Retinal pigment epithelial cell (primary cell): ENCODE results near the gene DNAJC5.
"Not testable (repeated sequence)": the region's sequence is repeated elsewhere in the genome, so short reads cannot be mapped to it uniquely, and the experiment has no call there.

Experiments
- DNase-seq: peaks from one replicate; pipeline ENCODE4 v3.0.0-alpha.2; 2010; ENCODE audit warnings: low read depth
- H3K4me3 ChIP-seq: 2 replicates; pipeline ENCODE4 v1.5.1; 2011; ENCODE audit warnings: mild to moderate bottlenecking, low read length, control low read depth, moderate library complexity
- CTCF ChIP-seq: conservative IDR thresholded peaks from 2 replicates; pipeline ENCODE4 v1.5.1; 2011; ENCODE audit warnings: low read depth, low read length, control low read depth, inconsistent platforms

The DNAJC5 gene

GRCh38 chr20:63876489-63877036 is 18.4 kb upstream of the DNAJC5 start:
- DNase-seq = no peak
- no peak overlapping the region for H3K4me3 ChIP-seq
- no peak for TF ChIP-seq CTCF

- TF ChIP-seq CTCF = no peak
These were observed 17.0 kb upstream of the DNAJC5 start for GRCh38 chr20:63877755-63878470.

GRCh38 chr20:63878899-63879663 is 15.8 kb upstream of the DNAJC5 start:
- no peak for TF ChIP-seq CTCF
- DNase-seq = no peak
- no peak overlapping the region for H3K4me3 ChIP-seq

More at GRCh38 chr20:63877755-63878470, 17.0 kb upstream of the DNAJC5 start:
- no peak for DNase-seq
- no peak overlapping the region for H3K4me3 ChIP-seq

GRCh38 chr20:63880901-63881300 is 14.0 kb upstream of the DNAJC5 start:
- DNase-seq, H3K4me3 ChIP-seq: not testable (repeated sequence)

- no peak for TF ChIP-seq CTCF
- DNase-seq = no peak
- no peak overlapping the region for H3K4me3 ChIP-seq
These were observed 13.3 kb upstream of the DNAJC5 start for GRCh38 chr20:63881451-63882226.

GRCh38 chr20:63882257-63883200 is 12.4 kb upstream of the DNAJC5 start:
- H3K4me3 ChIP-seq = no peak overlapping the region
- no peak for DNase-seq
- TF ChIP-seq CTCF = no peak
